SK-N-SH treated with all-trans-retinoic acid at 6 μM for 48 hours (cell line): ENCODE results near the gene THOP1.

Experiments used
- ATAC-seq: fragments of 200-7000 bp; cut with Tn5 transposase; 3 replicates; pipeline ENCODE4 v1.9.1; 2020; ENCODE audit warnings: mild to moderate bottlenecking, moderate library complexity
- ARNTL ChIP-seq: fragments of 450-650 bp; formaldehyde crosslinking; IDR thresholded peaks from 2 replicates; pipeline ENCODE4 v1.5.0; 2020; ENCODE audit warnings: low read depth, mild to moderate bottlenecking, moderate library complexity, borderline replicate concordance
- BACH2 ChIP-seq: fragments of 250-450 bp; sonication (Bioruptor Pico); IDR thresholded peaks from 2 replicates; pipeline ENCODE4 v1.9.0; 2021; ENCODE audit warnings: mild to moderate bottlenecking, borderline replicate concordance
- CSDC2 ChIP-seq: fragments of 250-450 bp; sonication (Bioruptor Pico); IDR thresholded peaks from 2 replicates; pipeline ENCODE4 v1.5.0; 2020; ENCODE audit warnings: mild to moderate bottlenecking, moderate library complexity
- GLIS3 ChIP-seq: fragments of 250-450 bp; sonication (Bioruptor Pico); IDR thresholded peaks from 2 replicates; pipeline ENCODE4 v1.5.0; 2020; ENCODE audit warnings: mild to moderate bottlenecking, moderate library complexity
- OSR1 ChIP-seq: fragments of 250-450 bp; sonication (Bioruptor Pico); IDR thresholded peaks from 2 replicates; pipeline ENCODE4 v1.8.0; 2022; ENCODE audit warnings: moderate library complexity, mild to moderate bottlenecking, inconsistent platforms
- PPARA ChIP-seq: fragments of 250-450 bp; sonication (Bioruptor Pico); IDR thresholded peaks from 2 replicates; pipeline ENCODE4 v1.5.0; 2020; ENCODE audit warnings: mild to moderate bottlenecking, borderline replicate concordance
- RARB ChIP-seq: fragments of 250-450 bp; sonication (Bioruptor Pico); IDR thresholded peaks from 2 replicates; pipeline ENCODE4 v1.8.0; 2021; ENCODE audit warnings: mild to moderate bottlenecking, moderate library complexity
- TCF4 ChIP-seq: fragments of 250-450 bp; sonication (Bioruptor Pico); IDR thresholded peaks from 2 replicates; pipeline ENCODE4 v1.8.0; 2021; ENCODE audit warnings: mild to moderate bottlenecking, moderate library complexity, borderline replicate concordance
- TOX ChIP-seq: fragments of 250-450 bp; sonication (Bioruptor Pico); IDR thresholded peaks from 2 replicates; pipeline ENCODE4 v1.8.0; 2021; ENCODE audit warnings: mild to moderate bottlenecking, moderate library complexity, borderline replicate concordance
- ZC3H10 ChIP-seq: fragments of 250-450 bp; sonication (Bioruptor Pico); IDR thresholded peaks from 2 replicates; pipeline ENCODE4 v1.5.1; 2021; ENCODE audit warnings: mild to moderate bottlenecking, moderate library complexity
- ZFP3 ChIP-seq: fragments of 250-450 bp; sonication (Bioruptor Pico); IDR thresholded peaks from 2 replicates; pipeline ENCODE4 v1.5.0; 2020; ENCODE audit warnings: mild to moderate bottlenecking, moderate library complexity
- ZFP30 ChIP-seq: fragments of 450-650 bp; formaldehyde crosslinking; IDR thresholded peaks from 2 replicates; pipeline ENCODE4 v1.5.0; 2022; ENCODE audit warnings: mild to moderate bottlenecking, moderate library complexity
- ZNF8 ChIP-seq: fragments of 450-650 bp; formaldehyde crosslinking; IDR thresholded peaks from 2 replicates; pipeline ENCODE4 v1.5.0; 2020; ENCODE audit warnings: mild to moderate bottlenecking, moderate library complexity
- TF ChIP-seq, protein P1 (sequence below): fragments of 250-450 bp; sonication (Bioruptor Pico); IDR thresholded peaks from 2 replicates; pipeline ENCODE4 v1.5.0; 2020; ENCODE audit warnings: mild to moderate bottlenecking, moderate library complexity
- TF ChIP-seq, protein P2 (sequence below): fragments of 250-450 bp; sonication (Bioruptor Pico); IDR thresholded peaks from 2 replicates; pipeline ENCODE4 v1.5.1; 2020; ENCODE audit warnings: low read depth, mild to moderate bottlenecking, moderate library complexity
- TF ChIP-seq, protein P3 (sequence below): fragments of 250-450 bp; sonication (Bioruptor Pico); IDR thresholded peaks from 2 replicates; pipeline ENCODE4 v1.8.0; 2021; ENCODE audit warnings: low read depth, mild to moderate bottlenecking, moderate library complexity, borderline replicate concordance

The THOP1 gene

DNA sequence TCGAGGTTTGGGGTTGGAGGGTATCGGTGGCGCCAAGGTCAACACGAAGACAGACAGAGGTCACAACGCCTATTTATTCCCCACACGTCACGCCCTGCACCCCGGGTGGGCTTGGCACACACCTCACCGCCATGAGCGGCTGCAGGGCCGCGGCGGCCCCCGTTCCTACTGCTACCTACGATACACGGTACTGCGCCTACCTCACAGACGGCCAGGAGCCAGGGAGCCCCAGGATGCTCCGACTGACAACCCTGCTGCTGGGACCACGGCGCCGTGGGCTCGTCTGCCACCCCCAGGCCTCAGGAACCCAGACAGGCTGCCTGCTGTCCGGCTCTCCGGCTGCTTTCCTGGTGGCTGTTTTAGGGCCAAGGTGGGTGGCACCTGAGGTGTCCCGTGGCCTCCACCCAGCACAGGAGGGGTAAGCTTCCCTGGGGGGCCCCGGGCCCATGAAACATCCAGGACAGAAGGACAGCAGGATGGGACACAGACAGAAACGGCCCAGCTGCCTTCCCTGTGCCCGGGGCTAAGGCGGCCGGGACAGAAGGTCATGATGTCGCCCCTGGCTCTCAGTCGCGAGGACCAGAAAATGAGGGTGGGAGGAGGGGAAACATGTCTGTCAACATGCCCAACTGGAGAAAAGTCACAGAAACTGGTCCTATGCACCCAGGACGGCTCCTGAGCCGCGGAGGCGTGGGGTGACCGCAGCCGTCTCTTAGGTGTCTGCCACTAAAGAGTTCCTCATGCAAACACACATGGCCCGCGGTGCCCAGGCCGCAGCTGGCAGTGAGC lies 30.4 kb upstream of the THOP1 start:
- TF ChIP-seq ZFP30 (CRISPR knock-in tag) (no peak), BACH2 (CRISPR knock-in tag) (no peak), ARNTL (no peak), ZC3H10 (CRISPR knock-in tag) (no peak)
- TF ChIP-seq, protein P1, sequence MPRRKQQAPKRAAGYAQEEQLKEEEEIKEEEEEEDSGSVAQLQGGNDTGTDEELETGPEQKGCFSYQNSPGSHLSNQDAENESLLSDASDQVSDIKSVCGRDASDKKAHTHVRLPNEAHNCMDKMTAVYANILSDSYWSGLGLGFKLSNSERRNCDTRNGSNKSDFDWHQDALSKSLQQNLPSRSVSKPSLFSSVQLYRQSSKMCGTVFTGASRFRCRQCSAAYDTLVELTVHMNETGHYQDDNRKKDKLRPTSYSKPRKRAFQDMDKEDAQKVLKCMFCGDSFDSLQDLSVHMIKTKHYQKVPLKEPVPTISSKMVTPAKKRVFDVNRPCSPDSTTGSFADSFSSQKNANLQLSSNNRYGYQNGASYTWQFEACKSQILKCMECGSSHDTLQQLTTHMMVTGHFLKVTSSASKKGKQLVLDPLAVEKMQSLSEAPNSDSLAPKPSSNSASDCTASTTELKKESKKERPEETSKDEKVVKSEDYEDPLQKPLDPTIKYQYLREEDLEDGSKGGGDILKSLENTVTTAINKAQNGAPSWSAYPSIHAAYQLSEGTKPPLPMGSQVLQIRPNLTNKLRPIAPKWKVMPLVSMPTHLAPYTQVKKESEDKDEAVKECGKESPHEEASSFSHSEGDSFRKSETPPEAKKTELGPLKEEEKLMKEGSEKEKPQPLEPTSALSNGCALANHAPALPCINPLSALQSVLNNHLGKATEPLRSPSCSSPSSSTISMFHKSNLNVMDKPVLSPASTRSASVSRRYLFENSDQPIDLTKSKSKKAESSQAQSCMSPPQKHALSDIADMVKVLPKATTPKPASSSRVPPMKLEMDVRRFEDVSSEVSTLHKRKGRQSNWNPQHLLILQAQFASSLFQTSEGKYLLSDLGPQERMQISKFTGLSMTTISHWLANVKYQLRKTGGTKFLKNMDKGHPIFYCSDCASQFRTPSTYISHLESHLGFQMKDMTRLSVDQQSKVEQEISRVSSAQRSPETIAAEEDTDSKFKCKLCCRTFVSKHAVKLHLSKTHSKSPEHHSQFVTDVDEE (CRISPR knock-in tag), result no peak
- no peak for ATAC-seq

DNA sequence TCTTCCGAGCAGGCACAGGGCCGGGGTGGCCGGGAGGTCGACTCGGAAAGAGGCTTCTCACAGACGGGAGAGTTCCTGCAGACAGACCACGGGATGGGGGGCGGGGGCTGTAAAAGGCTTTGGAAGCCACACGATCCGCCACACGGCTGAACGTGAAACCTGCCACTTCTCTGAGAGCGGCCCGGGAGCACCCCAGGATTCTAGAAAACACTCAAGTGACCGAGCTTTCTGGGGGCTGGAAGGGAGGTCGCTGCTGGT lies 29.9 kb upstream of the THOP1 start:
- TF ChIP-seq, protein P2, sequence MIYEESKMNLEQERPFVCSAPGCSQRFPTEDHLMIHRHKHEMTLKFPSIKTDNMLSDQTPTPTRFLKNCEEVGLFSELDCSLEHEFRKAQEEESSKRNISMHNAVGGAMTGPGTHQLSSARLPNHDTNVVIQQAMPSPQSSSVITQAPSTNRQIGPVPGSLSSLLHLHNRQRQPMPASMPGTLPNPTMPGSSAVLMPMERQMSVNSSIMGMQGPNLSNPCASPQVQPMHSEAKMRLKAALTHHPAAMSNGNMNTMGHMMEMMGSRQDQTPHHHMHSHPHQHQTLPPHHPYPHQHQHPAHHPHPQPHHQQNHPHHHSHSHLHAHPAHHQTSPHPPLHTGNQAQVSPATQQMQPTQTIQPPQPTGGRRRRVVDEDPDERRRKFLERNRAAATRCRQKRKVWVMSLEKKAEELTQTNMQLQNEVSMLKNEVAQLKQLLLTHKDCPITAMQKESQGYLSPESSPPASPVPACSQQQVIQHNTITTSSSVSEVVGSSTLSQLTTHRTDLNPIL (CRISPR knock-in tag), result no peak
- TF ChIP-seq, protein P3, sequence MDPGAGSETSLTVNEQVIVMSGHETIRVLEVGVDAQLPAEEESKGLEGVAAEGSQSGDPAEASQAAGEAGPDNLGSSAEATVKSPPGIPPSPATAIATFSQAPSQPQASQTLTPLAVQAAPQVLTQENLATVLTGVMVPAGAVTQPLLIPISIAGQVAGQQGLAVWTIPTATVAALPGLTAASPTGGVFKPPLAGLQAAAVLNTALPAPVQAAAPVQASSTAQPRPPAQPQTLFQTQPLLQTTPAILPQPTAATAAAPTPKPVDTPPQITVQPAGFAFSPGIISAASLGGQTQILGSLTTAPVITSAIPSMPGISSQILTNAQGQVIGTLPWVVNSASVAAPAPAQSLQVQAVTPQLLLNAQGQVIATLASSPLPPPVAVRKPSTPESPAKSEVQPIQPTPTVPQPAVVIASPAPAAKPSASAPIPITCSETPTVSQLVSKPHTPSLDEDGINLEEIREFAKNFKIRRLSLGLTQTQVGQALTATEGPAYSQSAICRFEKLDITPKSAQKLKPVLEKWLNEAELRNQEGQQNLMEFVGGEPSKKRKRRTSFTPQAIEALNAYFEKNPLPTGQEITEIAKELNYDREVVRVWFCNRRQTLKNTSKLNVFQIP (CRISPR knock-in tag), result no peak
- TF ChIP-seq RARB (CRISPR knock-in tag), result no peak
- no peak for TF ChIP-seq ZNF8 (CRISPR knock-in tag)
- TF ChIP-seq, protein P1 (CRISPR knock-in tag), result no peak
- no peak for TF ChIP-seq ZFP30 (CRISPR knock-in tag)
- no peak for TF ChIP-seq CSDC2 (CRISPR knock-in tag)
- TF ChIP-seq GLIS3 (CRISPR knock-in tag), result no peak
- TF ChIP-seq TCF4, result no peak
- TF ChIP-seq OSR1 (CRISPR knock-in tag), result no peak
- TF ChIP-seq ZC3H10 (CRISPR knock-in tag), result no peak
- TF ChIP-seq ZFP3, result no peak
- TF ChIP-seq ARNTL, result no peak
- TF ChIP-seq, all 23 proteins: peak for 0
- no peak for ATAC-seq

DNA sequence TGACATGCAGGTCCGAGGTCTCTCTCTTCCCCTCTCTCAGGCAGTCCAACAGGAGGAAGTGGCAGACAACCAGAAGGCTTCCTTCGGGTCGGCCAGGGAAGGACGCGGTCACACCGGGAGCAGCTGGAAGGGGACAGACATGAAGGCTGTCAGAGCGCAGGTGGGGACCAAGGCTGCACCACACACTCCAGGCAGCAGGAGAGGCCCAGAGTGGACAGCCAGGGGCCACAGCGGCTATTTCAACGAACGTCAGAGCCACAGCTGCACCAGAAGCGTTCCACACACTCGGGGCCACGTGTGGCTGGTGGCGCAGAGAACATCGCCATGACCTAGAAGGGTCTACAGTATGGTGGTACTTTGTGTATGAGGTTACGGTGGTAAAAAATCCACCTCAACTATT lies 29.5 kb upstream of the THOP1 start:
- no peak for TF ChIP-seq OSR1 (CRISPR knock-in tag)
- TF ChIP-seq RARB (CRISPR knock-in tag), result no peak
- no peak for ATAC-seq

DNA sequence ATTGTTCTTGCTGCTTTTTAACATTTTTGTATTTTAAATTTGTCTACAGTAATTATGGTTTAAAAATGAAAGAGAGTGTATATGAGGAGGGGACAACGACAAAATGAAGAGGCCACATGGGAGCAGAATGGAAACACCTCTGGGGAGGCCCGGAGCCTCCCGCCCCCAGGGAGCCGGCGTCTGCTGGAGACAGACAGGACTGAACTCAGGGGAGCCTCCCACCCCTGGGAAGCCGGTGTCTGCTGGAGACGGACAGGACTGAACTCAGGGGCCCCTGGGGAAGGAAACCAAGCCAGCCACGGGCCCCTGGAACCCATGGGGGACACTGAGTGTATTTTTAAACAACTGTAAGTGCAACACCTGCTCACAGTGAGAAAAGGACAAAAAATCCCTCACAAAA lies 28.8 kb upstream of the THOP1 start:
- no peak for TF ChIP-seq PPARA
- TF ChIP-seq, protein P1 (CRISPR knock-in tag), result no peak
- no peak for TF ChIP-seq ZFP30 (CRISPR knock-in tag)
- TF ChIP-seq ZFP3, result no peak
- TF ChIP-seq TOX (CRISPR knock-in tag), result no peak
- TF ChIP-seq ZNF8 (CRISPR knock-in tag), result no peak
- ATAC-seq, result no peak
